Liver (tissue), 9 donors: ENCODE measurements around the gene SDR39U1. TPM values are rescaled to one million over a fixed set of nuclear protein-coding genes. Genes with fewer than 3 reads are reported as not detected.
A peak's percentile ranks its signal among the peaks of the same experiment; 100 is the strongest.

Source experiments
- DNase-seq: peaks from one replicate; pipeline ENCODE4 v3.0.0-alpha.2; 2017; ENCODE audit warnings: low spot score
- H3K27ac ChIP-seq, 2 donors: one replicate each; pipeline ENCODE4 v1.7.0; 2013; ENCODE audit warnings: inconsistent platforms in 2 of 2, low read length in 2 of 2, control low read depth in 1 of 2, low read depth in 1 of 2, mild to moderate bottlenecking in 1 of 2
- H3K27me3 ChIP-seq, 4 donors: one replicate each; pipeline versions ENCODE4 v1.6.1 to v1.7.0; 2013; ENCODE audit warnings: low read length in 3 of 4, inconsistent platforms in 1 of 4, mild to moderate bottlenecking in 1 of 4, moderate library complexity in 1 of 4; ENCODE audit not compliant: control insufficient read depth in 4 of 4, insufficient read depth in 4 of 4
- H3K36me3 ChIP-seq, 4 donors: one replicate each; pipeline versions ENCODE4 v1.6.1 to v1.7.0; 2013; ENCODE audit warnings: low read length in 3 of 4, mild to moderate bottlenecking in 3 of 4, low read depth in 1 of 4, moderate library complexity in 1 of 4; ENCODE audit not compliant: control insufficient read depth in 4 of 4, insufficient read depth in 3 of 4
- H3K4me1 ChIP-seq, 4 donors: one replicate each; pipeline versions ENCODE4 v1.6.1 to v1.7.0; 2013; ENCODE audit warnings: low read length in 3 of 4, mild to moderate bottlenecking in 3 of 4, moderate library complexity in 1 of 4; ENCODE audit not compliant: control insufficient read depth in 4 of 4, insufficient read depth in 4 of 4
- H3K4me3 ChIP-seq, 3 donors: one replicate each; pipeline versions ENCODE4 v1.6.1 to v1.7.0; 2013; ENCODE audit warnings: low read length in 3 of 3, control low read depth in 1 of 3, low read depth in 1 of 3, mild to moderate bottlenecking in 1 of 3
- H3K9ac ChIP-seq, 2 donors: one replicate each; pipeline ENCODE4 v1.7.0; 2013; ENCODE audit warnings: low read length in 2 of 2, mild to moderate bottlenecking in 2 of 2, moderate library complexity in 2 of 2, control low read depth in 1 of 2, low read depth in 1 of 2
- H3K9me3 ChIP-seq, 4 donors: one replicate each; pipeline versions ENCODE4 v1.6.1 to v1.7.0; 2013; ENCODE audit warnings: low read length in 3 of 4; ENCODE audit not compliant: control insufficient read depth in 4 of 4
- EGR1 ChIP-seq, 2 donors: IDR thresholded peaks; 2 replicates each; pipeline ENCODE4 v1.6.1; 2016 to 2018; ENCODE audit warnings: antibody characterized with exemption in 2 of 2, low read depth in 2 of 2
- FOXA1 ChIP-seq: IDR thresholded peaks from 2 replicates; pipeline ENCODE4 v1.6.1; 2016; ENCODE audit warnings: antibody characterized with exemption
- FOXA2 ChIP-seq: IDR thresholded peaks from 2 replicates; pipeline ENCODE4 v1.6.1; 2016; ENCODE audit warnings: antibody characterized with exemption
- GABPA ChIP-seq, 2 donors: IDR thresholded peaks in 1 of 2; conservative IDR thresholded peaks in 1 of 2; 2 replicates each; pipeline ENCODE4 v1.6.1; 2016; ENCODE audit warnings: antibody characterized with exemption in 2 of 2, mild to moderate bottlenecking in 1 of 2, moderate library complexity in 1 of 2
- HNF4G ChIP-seq: IDR thresholded peaks from 2 replicates; pipeline ENCODE4 v1.6.1; 2016; ENCODE audit warnings: antibody characterized with exemption
- JUND ChIP-seq, 2 donors: IDR thresholded peaks; 2 replicates each; pipeline ENCODE4 v1.6.1; 2016; ENCODE audit warnings: antibody characterized with exemption in 2 of 2
- NR2F2 ChIP-seq: IDR thresholded peaks from 2 replicates; pipeline ENCODE4 v1.6.1; 2016; ENCODE audit warnings: antibody characterized with exemption
- RAD21 ChIP-seq, 2 donors: IDR thresholded peaks; 2 replicates each; pipeline ENCODE4 v1.6.1; 2016; ENCODE audit warnings: antibody characterized with exemption in 2 of 2, mild to moderate bottlenecking in 2 of 2
- RXRA ChIP-seq, 2 donors: IDR thresholded peaks; 2 replicates each; pipeline ENCODE4 v1.6.1; 2017 to 2018; ENCODE audit warnings: antibody characterized with exemption in 2 of 2, mild to moderate bottlenecking in 1 of 2
- SP1 ChIP-seq: IDR thresholded peaks from 2 replicates; pipeline ENCODE4 v1.6.1; 2018; ENCODE audit warnings: antibody characterized with exemption, mild to moderate bottlenecking
- TAF1 ChIP-seq: conservative IDR thresholded peaks from 2 replicates; pipeline ENCODE4 v1.6.1; 2016; ENCODE audit warnings: antibody characterized with exemption, mild to moderate bottlenecking
- YY1 ChIP-seq: IDR thresholded peaks from 2 replicates; pipeline ENCODE4 v1.6.1; 2016; ENCODE audit warnings: antibody characterized with exemption, mild to moderate bottlenecking
- WGBS: extraction: QIAGEN DNeasy Blood & Tissue Kit; methylation state at CpG from one replicate; pipeline ENCODE4 v1.1.7; 2013; 5-methylcytosine and 5-hydroxymethylcytosine counted together
- polyA plus RNA-seq, 2 donors: library from polyadenylated mRNA; stranded (reverse) in 1 of 2; unstranded in 1 of 2; fragments of 200-250 nt in 1 of 2; fragments of >200 nt in 1 of 2; fragmentation: Nextera tagmentation in 1 of 2; extraction: Ambion mirVana in 1 of 2; gene quantifications; one replicate each; pipeline versions ENCODE4 v1.2.1 to v1.2.3, GENCODE V29; 2013 to 2015
- total RNA-seq, 2 donors: library from RNA; depleted of rRNA; stranded (reverse); fragments of >200 nt; gene quantifications; one replicate each; pipeline ENCODE4 v1.2.3, GENCODE V29; 2014
- TF ChIP-seq, protein P1 (sequence below): fragments of 150-350 bp; IDR thresholded peaks from 2 replicates; pipeline ENCODE4 v1.5.1; 2017; ENCODE audit warnings: improper control_type of control experiment, low read depth, low read length; ENCODE audit not compliant: missing input control
- TF ChIP-seq, protein P2 (sequence below): IDR thresholded peaks from 2 replicates; pipeline ENCODE4 v1.6.1; 2016; ENCODE audit warnings: antibody characterized with exemption
- TF ChIP-seq, protein P3 (sequence below): IDR thresholded peaks from 2 replicates; pipeline ENCODE4 v1.6.1; 2016; ENCODE audit warnings: antibody characterized with exemption
- TF ChIP-seq, protein P4 (sequence below): IDR thresholded peaks from 2 replicates; pipeline ENCODE4 v1.6.1; 2016; ENCODE audit warnings: antibody characterized with exemption
- donor health status: healthy.
- donor health status: healthy.
- donor health status: healthy.
- donor health status: healthy.
- donor health status: healthy.

SDR39U1 gene
- total and polyA plus RNA-seq, 4 donors = 10.8 to 50.4 (median 25.9) TPM

DNA sequence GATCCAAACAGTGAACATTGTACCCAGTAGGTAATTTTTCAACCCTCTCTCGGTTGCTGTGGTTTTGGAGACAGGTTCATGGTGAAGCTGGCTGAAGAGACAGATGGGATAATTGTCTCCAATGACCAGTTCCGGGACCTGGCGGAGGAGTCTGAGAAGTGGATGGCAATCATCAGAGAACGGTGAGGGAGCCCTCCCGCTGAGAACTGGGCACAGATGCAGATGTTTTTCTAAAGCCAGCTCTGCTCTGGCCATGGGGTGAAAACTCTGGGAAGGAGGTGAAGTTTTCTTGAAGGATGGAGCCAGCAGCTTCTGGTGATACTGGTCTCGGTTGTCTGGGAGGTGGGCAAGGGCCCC is 6.6 kb downstream of the SDR39U1 start:
- WGBS = 73% methylated on average over 6 of the region's 6 CpGs
- DNase-seq = no peak
- H3K36me3 ChIP-seq = peaks cover 14 to 55% (median 45%) of the 10 kb centered on the region in 4 donors
- H3K9me3 ChIP-seq = no peaks in the 10 kb centered on the region
- H3K27me3 ChIP-seq = no peaks in the 10 kb centered on the region
- H3K4me1 ChIP-seq = peaks cover 2 to 57% (median 39%) of the 10 kb centered on the region in 4 donors
- no peak overlapping the region for H3K9ac ChIP-seq
- TF ChIP-seq RXRA (IDR thresholded peaks at IDR 0.05) = no peak
- no peak for TF ChIP-seq YY1
- TF ChIP-seq, protein P1, sequence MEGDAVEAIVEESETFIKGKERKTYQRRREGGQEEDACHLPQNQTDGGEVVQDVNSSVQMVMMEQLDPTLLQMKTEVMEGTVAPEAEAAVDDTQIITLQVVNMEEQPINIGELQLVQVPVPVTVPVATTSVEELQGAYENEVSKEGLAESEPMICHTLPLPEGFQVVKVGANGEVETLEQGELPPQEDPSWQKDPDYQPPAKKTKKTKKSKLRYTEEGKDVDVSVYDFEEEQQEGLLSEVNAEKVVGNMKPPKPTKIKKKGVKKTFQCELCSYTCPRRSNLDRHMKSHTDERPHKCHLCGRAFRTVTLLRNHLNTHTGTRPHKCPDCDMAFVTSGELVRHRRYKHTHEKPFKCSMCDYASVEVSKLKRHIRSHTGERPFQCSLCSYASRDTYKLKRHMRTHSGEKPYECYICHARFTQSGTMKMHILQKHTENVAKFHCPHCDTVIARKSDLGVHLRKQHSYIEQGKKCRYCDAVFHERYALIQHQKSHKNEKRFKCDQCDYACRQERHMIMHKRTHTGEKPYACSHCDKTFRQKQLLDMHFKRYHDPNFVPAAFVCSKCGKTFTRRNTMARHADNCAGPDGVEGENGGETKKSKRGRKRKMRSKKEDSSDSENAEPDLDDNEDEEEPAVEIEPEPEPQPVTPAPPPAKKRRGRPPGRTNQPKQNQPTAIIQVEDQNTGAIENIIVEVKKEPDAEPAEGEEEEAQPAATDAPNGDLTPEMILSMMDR = no peak
- TF ChIP-seq TAF1 = no peak
- TF ChIP-seq JUND (IDR thresholded peaks at IDR 0.05) = no peak
- no peak for TF ChIP-seq NR2F2
- no peak for TF ChIP-seq GABPA (IDR thresholded peaks at IDR 0.05 in 1 of 2, conservative IDR thresholded peaks at IDR 0.05 in 1 of 2)
- TF ChIP-seq, protein P2, sequence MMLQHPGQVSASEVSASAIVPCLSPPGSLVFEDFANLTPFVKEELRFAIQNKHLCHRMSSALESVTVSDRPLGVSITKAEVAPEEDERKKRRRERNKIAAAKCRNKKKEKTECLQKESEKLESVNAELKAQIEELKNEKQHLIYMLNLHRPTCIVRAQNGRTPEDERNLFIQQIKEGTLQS = no peak
- TF ChIP-seq EGR1 (IDR thresholded peaks at IDR 0.05; ENCODE audit: low read depth in 2 of 2) = no peak
- TF ChIP-seq SP1 = no peak
- TF ChIP-seq FOXA1 = no peak
- TF ChIP-seq, protein P3, sequence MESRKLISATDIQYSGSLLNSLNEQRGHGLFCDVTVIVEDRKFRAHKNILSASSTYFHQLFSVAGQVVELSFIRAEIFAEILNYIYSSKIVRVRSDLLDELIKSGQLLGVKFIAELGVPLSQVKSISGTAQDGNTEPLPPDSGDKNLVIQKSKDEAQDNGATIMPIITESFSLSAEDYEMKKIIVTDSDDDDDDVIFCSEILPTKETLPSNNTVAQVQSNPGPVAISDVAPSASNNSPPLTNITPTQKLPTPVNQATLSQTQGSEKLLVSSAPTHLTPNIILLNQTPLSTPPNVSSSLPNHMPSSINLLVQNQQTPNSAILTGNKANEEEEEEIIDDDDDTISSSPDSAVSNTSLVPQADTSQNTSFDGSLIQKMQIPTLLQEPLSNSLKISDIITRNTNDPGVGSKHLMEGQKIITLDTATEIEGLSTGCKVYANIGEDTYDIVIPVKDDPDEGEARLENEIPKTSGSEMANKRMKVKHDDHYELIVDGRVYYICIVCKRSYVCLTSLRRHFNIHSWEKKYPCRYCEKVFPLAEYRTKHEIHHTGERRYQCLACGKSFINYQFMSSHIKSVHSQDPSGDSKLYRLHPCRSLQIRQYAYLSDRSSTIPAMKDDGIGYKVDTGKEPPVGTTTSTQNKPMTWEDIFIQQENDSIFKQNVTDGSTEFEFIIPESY = no peak
- no peak for TF ChIP-seq HNF4G
- TF ChIP-seq, protein P4, sequence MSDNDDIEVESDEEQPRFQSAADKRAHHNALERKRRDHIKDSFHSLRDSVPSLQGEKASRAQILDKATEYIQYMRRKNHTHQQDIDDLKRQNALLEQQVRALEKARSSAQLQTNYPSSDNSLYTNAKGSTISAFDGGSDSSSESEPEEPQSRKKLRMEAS = no peak
- no peak for TF ChIP-seq FOXA2
- TF ChIP-seq RAD21 (IDR thresholded peaks at IDR 0.05) = no peak
- H3K4me3 ChIP-seq = no peak overlapping the region
- peak overlapping the region; percentile 21 to 35 for H3K27ac ChIP-seq

DNA sequence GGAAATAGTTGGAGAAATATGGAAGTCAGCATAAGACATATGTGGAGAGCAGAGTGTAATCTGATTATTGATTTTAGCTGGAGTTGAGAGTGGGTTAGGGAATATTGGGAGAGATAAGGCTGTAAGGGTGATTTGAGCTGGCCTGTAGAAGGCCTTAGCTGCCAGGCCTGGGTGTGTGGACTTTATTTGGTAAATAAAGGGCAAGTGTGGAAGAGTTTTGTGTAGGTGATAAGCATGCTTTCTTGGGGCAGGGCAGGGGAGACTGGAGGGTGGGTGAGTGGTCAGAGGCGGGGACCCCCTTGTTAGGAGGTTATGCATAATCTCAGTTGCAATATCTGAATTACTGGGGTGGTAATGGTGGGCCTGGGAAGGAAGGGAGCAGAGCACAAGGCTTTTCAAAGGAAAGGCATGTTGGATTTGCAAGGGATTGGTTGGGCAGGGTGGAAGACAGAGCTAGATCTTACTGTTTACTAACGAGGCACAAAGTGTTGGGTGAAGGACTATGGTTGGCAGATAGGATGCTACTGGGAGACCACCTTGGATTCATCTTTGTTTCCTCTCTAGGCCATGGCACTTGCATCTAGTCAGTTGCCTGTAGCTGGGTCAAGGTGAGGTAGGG is 7.3 kb downstream of the SDR39U1 start:
- 86% methylated on average over 2 of the region's 2 CpGs for WGBS
- Histone ChIP-seq H3K27ac (no peak overlapping the region), H3K4me1 (peaks cover 2 to 60% (median 44%) of the 10 kb centered on the region in 4 donors), H3K4me3 (no peak overlapping the region), H3K36me3 (peaks cover 14 to 54% (median 42%) of the 10 kb centered on the region in 4 donors), H3K27me3 (no peaks in the 10 kb centered on the region), H3K9ac (peak overlapping the region in 1 of 2 donors; percentile 3), H3K9me3 (no peaks in the 10 kb centered on the region)
- TF ChIP-seq, protein P1 = no peak
- no peak for TF ChIP-seq JUND (IDR thresholded peaks at IDR 0.05)
- no peak for DNase-seq
